ENCODE measurements around the gene GOLGA8B.

- TF ChIP-seq POLR2AphosphoS5 (IDR thresholded peaks at IDR 0.05; ENCODE audit: borderline replicate concordance, low read depth, low read length) = no peak
- TF ChIP-seq EZH2 (IDR thresholded peaks at IDR 0.05) = no peak
Observed at GRCh38 chr15:34609102-34610057, 25.9 kb upstream of the GOLGA8B start.

Measured in SK-N-MC (cell line).